HG03175 (cell line): ENCODE data around the gene LPCAT1.

Experiments
- ATAC-seq: cut with Tn5 transposase; IDR thresholded peaks from one replicate; pipeline ENCODE4 v1.9.1; 2021; ENCODE audit warnings: mild to moderate bottlenecking, moderate library complexity; ENCODE audit not compliant: unreplicated experiment

LPCAT1 gene

GRCh38 chr5:1414311-1415058, 109.3 kb downstream of the LPCAT1 start:
- ATAC-seq: no peak

DNA sequence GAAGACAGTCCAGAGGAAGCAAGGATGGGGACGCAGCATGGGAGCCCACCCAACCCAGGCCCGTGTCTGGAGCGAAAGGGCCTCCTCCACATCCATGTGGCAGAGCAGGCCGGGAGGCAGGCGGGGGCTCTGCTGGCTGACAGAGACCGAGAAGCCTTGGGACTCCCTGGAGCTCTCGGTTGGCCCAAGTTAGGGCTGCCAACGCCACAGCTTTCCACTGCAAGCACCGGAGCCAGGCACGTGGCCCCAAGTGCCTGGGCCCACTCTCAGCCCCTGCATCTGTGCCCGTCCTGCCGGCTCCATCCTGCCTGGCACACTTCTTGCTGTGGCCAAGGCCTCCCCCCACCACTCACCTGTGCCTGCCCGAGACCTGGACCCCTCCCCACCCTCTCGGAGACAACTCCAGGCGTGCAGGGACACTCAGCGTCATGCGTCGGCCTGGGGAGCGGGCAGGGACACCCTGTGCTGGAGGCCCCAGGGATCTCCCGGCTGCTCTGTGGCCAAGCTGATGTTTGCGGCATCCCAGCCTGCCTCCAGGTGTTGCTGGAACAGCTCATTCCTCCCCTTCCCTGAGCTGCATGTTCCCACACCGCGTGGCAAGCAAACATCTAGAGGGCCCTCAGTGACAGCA, 110.0 kb downstream of the LPCAT1 start:
- ATAC-seq: no peak

DNA sequence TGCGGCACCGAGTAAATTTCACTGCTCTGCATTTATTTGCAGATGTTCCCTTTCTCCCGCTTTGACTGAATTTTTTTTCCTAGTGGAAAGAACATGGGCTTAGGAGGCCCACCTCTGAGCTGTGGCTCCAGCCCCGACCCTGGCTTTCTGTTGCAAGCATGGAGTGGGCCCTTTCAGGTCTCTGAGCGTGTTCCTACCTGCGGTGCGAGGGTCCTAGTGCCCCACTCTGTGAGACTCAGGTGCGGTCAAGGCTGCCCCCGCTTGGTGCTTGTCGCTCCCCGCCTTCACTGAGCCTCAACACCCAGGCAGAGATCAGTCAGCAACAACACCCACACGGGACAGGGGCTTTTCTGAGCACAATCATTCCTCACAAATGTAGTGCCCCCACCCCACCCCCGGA, 110.5 kb downstream of the LPCAT1 start:
- no peak for ATAC-seq

GRCh38 chr5:1412621-1413020, 111.1 kb downstream of the LPCAT1 start:
- no peak for ATAC-seq

GRCh38 chr5:1412163-1412562, 111.6 kb downstream of the LPCAT1 start:
- no peak for ATAC-seq
